Stimulated activated CD4-positive, alpha-beta T cell treated with anti-CD3 and anti-CD28 coated beads, Interleukin-15, amount 100 ng/mL, for 24 hours (primary cell): ENCODE measurements around the gene POU6F1.

Experiments used
- DNase-seq: peaks from one replicate; pipeline ENCODE4 v3.0.0-alpha.2; 2020

Gene POU6F1

DNA sequence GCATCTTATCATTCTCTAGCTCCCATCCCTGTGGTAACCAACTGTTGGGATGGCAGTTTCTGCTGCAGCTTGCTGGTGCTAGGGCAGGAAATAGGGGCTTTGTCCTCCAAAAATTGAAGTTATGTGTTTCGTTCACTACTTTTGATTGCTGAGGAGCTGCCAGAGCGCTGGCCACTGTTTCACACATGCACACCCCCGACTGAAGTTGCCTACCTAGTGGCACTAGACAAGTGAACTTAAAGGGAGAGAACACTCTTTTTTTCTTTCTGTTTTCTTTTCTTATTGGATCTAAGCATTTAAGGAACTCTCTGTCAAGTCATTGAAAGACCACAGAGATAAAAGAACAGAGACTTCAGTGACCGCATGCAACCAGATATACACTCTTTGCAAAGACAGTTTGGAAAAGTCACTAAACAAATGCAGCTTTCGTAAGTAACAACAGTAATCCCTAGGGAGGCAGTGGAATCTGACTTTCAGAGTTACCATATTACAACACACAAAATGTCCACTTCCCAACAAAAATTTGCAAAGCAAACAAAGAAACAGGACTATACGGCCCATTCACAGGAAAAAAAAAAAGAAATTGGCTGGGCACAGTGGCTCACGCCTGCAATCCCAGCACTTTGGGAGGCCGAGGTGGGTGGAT lies 56.9 kb downstream of the POU6F1 start:
- no peak for DNase-seq

DNA sequence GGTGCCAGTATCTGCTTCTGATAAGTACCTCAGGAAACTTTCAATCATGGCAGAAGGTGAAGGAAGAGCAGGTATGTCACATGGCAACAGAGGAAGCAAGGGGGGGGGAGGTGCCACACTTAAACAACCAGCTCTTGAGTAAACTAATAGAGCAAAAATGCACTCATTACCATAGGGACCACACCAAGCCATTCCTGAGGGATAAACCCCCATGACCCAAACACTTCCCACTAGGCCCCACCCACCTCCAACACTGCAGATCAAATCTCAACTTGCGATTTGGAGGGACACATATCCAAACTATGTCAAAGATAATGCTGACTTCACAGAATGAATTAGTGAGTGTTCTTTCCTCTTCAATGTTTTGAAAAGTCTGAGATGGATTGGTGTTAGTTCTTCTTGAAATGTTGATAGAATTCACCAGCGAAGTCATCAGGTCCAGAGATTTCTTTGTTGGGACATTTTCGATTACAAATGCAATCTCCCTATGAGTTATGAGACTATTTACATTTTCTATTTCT lies 61.6 kb downstream of the POU6F1 start:
- DNase-seq: no peak

DNA sequence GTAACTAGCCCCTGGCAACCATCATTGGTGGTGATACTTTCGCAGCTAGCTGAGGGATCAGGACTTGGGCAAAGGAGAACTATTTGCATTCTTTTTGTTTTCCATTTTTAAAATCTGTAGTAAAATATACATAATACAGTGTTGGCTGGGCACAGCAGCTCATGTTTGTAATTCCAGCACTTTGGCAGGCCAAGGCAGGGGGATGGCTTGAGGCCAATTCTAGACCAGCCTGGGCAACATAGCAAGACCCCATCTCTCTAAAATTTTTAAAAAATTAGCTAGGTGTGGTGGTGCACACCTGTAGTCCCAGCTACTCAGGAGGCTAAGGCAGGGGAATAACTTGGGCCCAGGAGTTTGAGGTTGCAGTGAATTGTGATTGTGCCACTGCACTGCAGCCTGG lies 64.9 kb downstream of the POU6F1 start:
- DNase-seq: no peak

DNA sequence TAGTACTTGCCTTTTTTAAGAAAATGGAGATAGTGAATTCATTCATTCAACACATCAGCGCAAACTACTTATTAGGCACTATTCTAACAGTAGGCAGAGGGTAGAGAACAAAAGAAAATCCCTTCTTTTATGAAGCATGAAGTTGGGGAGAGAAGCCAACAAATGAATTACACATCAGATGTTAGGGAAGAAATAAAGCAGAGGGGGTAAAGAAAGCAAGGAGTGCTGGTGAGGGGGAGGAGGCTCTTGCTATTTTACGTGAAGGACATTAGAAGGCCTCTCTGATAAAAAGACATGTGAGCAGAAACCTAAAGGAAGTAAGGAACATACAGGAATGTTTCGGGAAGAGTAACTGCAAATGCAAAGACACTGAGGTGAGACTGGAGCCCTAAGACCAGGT lies 67.1 kb downstream of the POU6F1 start:
- no peak for DNase-seq

DNA sequence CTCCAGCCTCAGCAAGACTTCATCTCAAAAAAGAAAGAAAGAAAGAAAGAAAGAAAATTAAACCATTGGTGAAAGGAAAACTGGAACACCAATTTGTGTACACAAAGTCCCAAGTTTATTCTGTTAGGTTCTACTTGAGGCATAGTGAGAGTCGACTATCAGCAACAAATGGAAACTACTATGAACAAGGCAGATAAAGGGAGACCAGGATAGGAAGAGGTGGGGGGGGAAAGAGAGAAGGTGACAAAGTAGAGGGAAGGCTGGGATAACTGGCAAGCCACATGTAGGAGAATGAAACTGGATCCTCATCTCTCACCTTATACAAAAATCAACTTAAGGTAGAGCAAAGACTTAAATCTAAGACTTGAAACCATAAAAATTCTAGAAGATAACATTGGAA lies 70.6 kb downstream of the POU6F1 start:
- no peak for DNase-seq

DNA sequence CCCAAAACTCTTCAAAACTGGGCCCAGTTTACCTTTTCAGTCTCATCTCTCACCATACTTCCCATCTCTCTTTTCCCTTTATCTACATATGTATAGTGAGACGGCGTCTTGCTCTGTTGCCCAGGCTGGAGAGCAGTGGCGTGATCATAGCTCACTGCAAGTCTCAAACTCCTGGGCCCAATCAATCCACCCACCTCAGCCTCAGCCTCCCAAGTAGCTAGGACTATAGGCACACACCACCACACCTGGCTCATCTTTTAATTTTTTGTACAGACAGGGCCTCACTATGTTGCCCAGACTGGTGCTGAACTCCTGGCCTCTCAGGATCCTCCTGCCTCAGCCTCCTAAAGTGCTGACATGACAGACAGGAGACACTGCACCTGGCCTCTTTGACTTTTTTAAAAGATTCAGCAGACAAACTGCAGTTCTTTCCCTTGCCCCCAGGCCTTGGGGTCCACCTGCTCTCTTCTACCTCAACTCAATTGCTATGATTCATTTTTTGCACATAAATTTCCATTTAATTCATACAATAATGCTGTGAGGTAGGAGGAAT lies 78.5 kb downstream of the POU6F1 start:
- DNase-seq: no peak
